IPS-18c (cell line): Measurements from ENCODE around the gene RNASE8.
A peak's percentile ranks its signal among the peaks of the same experiment; 100 is the strongest.
"Not testable (repeated sequence)": the region's sequence is repeated elsewhere in the genome, so short reads cannot be mapped to it uniquely, and the experiment has no call there.

Experiments
- H3K4me3 ChIP-seq: 2 replicates; pipeline ENCODE4 v1.7.0; 2013; ENCODE audit warnings: low read depth, mild to moderate bottlenecking, low read length, moderate library complexity; ENCODE audit not compliant: insufficient read depth
- H3K9me3 ChIP-seq: one replicate; pipeline ENCODE4 v1.6.1; 2013; ENCODE audit warnings: mild to moderate bottlenecking, low read length, moderate library complexity; ENCODE audit not compliant: control insufficient read depth, insufficient read depth

RNASE8 gene

DNA sequence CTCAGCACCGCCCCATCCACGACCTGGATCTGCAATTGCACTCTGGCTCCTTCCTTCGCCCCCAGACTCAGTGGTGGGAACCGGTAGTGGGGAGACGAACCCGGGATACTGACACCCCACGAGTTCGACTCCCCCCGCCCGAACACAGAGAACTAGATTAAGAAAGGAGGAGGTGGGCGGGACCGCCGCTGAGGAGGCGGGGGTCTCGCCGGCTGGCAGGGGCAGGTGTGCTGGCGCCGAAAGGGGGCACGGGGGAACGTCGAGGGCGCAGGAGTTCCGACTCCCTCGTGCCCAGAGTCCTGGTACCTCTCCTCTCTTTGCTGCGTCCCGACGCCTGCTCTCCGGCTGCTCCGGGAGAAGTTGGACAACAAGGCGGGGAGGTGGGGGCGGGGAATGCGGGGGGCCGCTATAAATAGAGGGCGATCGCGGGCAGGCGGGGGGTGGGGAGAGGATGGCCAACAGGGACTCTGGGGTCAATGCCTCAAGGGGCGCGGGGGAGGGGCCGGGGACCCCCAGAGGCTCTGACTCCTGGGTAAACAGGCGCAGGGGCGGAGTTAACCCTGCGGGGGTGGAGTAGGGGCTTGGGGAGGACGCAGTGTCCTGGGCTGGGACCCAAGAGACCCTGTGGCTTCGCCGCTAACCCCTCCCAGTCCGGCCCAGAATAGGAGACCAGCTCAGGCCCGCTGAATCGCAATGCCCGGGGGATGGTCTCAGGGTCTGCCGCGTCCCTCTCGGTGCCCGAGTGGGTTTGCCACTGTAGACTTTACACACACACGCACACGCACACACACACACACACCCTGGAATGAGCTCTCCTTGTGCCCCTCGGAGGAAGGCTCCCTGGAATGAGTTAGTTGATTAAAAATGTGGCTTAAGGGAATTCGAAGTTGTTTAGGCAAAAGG, 32.0 kb upstream of the RNASE8 start:
- H3K9me3 ChIP-seq = no peaks in the 10 kb centered on the region
- H3K4me3 ChIP-seq = peak overlapping the region; percentile 71

DNA sequence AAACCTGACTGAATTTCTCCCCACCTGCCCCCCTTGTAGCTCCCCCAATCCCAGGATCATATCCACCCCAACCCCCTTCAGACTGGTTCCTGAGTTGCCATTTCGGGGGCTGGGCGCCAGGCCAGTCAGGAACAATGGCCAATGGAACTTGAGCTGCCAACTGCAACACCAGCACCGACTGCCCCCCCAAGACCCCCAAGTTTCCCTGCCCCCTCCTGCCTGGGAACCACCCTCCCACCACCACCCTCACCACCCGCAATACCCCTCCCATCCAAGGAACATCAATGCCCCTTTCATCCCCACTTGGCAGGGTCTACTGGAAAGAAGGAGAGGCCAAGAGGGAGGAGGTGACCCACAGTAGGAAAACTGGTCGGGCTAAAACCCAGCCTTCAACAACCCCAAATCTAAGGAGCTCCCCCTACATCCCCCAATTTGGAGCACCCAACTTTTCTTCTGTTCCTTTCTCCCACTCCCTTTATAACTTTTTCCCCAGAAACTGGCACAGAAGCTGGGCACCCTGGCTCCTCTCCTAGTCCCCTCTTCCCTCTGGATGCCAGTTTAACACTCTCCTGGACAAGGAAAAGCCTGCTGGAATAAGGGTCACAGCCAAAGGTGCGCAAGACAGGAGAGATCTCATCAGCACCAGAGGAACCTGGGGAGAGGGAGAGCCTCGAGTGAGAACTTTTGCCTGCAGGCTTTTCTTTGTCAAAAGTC, 31.2 kb upstream of the RNASE8 start:
- no peaks in the 10 kb centered on the region for H3K9me3 ChIP-seq
- peak overlapping the region; percentile 43; the same call in 1 of the 2 replicates for H3K4me3 ChIP-seq

GRCh38 chr14:21026988-21027315, 30.7 kb upstream of the RNASE8 start:
- no peak overlapping the region for H3K4me3 ChIP-seq
- no peaks in the 10 kb centered on the region for H3K9me3 ChIP-seq

- H3K4me3 ChIP-seq = no peak within 1 kb of the TSS
- no peaks in the 10 kb centered on the region for H3K9me3 ChIP-seq
Measured at GRCh38 chr14:21029917-21030316, 27.7 kb upstream of the RNASE8 start, which contains the start of gene TPPP2. Gene TPPP2, plus strand, starts transcription at chr14:21030217. Its CDS starts 365 bp downstream, at chr14:21030582.

- Histone ChIP-seq H3K9me3 (no peaks in the 10 kb centered on the region), H3K4me3 (no peak overlapping the region)
Measured at GRCh38 chr14:21030531-21030930, 27.1 kb upstream of the RNASE8 start.

DNA sequence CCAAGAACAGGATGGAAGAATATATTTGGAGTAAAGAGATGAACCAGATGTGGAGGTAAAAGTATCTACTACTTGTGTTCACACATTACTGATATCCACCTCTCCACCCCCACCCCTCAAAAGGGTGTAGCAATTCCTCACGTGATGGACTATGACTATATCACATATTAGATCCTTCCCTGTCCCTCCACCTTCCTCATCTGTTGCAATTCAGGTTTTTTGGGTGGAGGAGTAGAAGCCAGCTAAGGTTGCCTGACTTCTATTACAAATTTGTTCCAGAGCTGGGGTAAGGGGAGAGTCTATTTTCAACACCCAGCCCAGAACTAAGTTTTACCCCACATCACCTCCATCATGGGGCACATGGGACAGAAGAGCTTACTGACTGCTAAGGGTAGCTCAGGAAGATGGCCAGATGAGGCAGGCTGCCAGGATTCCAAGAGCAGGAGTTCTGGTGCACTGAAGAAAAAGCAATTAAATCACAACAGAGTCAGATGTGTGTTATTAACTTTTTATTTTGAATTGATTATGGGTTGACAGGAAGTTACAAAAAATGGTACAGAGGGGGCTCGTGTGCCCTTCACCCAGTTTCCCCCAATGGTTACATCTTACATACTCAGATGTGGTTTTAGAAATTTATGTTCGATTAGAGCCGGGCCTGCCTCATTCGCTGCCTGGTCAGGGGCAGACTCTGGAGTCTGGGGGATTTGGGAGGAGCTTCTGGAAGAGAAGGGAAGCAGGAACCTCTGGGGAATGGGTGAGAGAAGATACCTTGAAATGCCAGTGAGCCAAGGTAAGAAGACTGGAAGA, 25.1 kb upstream of the RNASE8 start:
- H3K4me3 ChIP-seq = no peak overlapping the region
- no peaks in the 10 kb centered on the region for H3K9me3 ChIP-seq

DNA sequence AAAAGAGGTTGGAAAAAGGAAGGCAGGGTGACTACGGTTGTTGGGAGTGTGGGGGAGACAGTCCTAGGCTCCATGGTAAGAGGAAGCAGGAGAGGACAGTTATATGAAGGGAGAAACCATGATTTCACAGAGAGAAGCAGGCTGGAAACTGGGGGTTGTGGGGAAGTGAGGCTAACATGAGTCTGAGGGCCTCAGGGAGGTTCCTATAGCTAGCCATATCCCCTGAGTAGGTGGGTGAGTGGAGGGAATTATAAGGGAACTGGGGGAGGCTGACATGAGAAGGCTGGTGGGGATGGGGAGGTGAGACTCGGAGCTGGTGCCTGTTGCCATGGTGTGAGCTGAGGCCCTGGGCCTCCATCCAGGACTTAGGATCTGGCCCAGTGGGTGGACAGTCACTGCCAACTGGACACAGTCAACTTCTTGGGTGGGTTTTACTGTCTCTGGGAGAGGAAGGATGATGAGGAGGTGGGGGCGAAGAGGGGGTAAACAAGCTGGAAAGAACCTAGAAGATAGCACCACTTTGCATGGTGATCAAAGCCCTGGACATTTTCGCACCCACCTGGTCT, 24.4 kb upstream of the RNASE8 start:
- H3K9me3 ChIP-seq = no peaks in the 10 kb centered on the region
- no peak overlapping the region for H3K4me3 ChIP-seq

DNA sequence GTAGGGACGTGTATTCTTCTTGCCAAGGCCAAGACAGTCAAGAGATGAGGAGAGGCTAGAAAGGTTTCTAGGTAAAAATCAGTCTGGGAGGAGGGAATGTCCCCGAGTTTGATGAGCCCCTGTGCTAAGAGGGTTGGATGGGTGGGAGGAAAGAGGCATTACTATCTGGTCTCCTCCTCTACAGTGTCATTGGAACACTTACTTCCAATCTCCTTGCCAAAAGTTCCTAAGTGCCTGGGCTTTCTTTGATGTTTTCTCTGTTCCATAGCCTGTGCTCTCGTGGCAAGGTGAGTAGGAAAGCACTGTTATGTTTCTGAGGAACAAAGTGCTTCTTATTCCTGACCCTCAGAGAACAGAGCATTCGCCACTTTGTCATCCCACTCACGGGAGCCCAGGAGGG, 22.9 kb upstream of the RNASE8 start, which contains the start of gene RNASE13:
TSS of gene RNASE13 (minus strand) at position 101 of the 400 bp plus-strand sequence. CDS start 519 bp downstream, outside the sequence.
- no peaks in the 10 kb centered on the region for H3K9me3 ChIP-seq
- no peak within 1 kb of the TSS for H3K4me3 ChIP-seq

DNA sequence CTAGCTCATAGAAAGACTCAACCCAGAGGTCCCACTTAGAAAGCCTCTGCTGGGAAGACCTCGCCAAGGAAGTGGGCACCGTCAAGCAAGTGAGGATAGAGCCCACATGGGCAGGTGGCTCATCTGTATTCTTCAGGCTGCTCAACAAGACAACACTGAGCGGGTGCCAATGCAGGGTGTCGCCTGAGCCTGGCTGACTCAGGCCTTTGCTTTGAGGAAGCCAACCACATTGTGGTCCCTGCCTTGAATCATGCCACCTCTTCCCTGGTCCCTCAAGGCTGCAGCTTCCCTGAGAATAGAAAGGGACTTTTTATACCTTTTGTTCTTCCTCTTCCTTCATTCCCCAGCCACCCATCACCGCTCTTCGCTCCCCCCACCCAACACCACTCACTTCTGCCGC, 20.9 kb upstream of the RNASE8 start:
- H3K9me3 ChIP-seq = no peaks in the 10 kb centered on the region
- no peak overlapping the region for H3K4me3 ChIP-seq

GRCh38 chr14:21037156-21037555, 20.5 kb upstream of the RNASE8 start:
- Histone ChIP-seq H3K4me3 (no peak overlapping the region), H3K9me3 (no peaks in the 10 kb centered on the region)

DNA sequence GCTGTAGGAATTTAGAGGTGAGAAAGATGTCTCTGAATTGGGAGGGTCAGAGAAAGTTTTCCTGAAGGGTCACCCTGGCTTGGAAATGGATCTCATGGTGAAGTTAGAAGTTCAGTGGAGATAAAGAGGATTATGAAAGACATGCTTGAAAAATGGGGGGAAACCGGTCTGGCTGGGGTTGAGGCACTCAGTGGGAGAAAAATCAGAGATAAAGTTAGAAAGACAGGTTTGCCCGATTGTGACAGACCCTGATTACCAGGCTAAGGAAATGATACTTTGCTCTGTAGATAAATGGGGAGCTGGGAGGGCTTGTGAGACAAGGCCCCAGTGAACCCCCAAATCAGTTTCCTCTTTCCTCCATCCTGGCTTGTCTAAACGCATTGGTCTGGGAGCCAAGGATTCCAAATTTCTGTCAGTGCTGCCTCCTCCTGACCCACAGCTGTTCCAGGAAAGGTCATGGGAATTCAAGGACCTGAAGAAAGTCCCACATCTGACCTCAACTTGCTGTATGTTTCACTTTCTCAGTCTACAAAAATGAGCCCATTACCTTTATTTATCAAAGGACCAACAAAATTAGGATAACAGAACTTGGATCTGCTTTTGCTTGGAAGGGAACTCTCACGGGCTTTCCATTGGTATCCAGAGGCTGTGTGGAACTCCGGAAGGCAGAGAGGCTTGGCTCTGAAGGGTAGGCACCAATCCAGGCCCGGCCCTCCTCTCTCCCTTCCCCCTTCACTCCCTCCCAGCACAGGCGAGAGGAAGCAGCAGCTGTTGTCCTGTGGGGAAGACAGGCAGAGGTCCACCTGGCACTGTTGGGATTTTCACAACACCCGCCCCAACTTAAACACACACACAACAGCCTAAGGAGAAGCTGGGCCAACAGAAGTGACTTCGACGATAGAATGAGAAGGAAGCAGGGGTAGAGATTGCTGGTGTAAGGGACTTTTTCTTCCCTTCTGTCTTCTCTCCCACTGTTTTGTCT, 18.9 kb upstream of the RNASE8 start:
- H3K9me3 ChIP-seq = no peaks in the 10 kb centered on the region
- H3K4me3 ChIP-seq = no peak overlapping the region

GRCh38 chr14:21039585-21040369, 17.8 kb upstream of the RNASE8 start:
- H3K4me3 ChIP-seq = no peak overlapping the region
- no peaks in the 10 kb centered on the region for H3K9me3 ChIP-seq

DNA sequence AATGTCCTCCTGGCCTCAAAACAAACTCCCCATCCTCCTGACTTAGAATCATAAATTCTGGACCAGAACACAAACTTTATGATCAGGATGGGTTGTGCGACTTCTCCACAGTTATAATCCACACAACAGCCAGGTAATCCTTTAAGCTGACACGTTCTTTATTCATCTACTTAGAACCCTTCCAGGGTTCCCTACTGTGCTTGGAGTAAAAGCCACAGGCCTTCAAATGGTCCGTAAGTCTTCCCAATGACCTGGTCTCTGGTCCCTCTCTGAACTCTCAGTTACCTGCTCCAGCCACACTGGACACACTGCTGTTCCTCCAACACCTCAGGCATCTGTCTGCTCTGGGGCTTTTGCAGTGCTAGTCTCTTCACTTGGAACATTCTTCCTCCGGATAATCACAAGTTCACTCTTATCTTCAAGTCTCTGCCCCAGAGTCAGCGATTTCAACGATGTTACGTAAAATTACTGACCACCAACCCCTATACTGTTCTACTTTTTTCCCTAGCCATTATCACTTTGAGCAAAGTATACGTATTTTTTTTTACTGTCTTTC, 17.2 kb upstream of the RNASE8 start:
- H3K4me3 ChIP-seq = no peak overlapping the region
- no peaks in the 10 kb centered on the region for H3K9me3 ChIP-seq

- not testable (repeated sequence) for H3K4me3 ChIP-seq, H3K9me3 ChIP-seq
Measured at GRCh38 chr14:21040941-21041340, 16.7 kb upstream of the RNASE8 start.

DNA sequence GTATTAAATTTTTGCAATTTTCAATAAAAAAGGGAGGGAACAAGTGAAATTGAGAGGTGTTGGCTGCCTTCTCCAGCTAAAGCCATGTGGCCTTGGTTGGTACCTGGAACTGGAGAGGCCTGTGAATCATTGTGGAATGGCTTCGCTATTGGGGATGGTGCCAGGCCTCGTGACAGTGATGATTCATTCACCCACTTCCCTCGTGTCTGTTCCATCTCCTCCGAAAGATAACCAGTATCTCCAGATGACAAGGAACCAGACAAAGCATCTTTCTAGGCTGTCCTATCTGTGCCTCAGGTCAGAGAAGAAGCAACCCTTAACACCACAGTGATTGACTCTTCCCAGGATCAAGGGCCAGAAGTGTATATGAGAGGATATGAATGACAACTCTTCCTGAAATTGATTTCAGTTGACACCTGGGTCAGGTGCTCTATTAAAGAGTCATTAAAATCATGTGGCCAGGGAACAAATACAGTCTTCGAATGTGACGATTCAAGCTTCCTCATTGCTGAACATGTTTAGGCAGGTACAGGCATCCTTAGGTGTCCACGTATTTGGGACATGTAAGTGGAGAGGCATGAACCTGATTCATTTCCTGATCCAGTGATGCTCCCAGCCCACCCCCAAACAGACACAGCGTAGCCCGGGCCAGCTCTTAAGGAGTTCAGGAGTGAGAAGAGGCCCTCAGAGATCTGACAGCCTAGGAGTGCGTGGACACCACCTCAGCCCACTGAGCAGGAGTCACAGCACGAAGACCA, 15.8 kb upstream of the RNASE8 start, which contains the start of gene RNASE7:
TSS of gene RNASE7 (plus strand) at position 687 of the 758 bp plus-strand sequence. CDS start 631 bp downstream, outside the sequence.
- no peak within 1 kb of the TSS for H3K4me3 ChIP-seq
- no peaks in the 10 kb centered on the region for H3K9me3 ChIP-seq
